SK-N-SH (cell line): ENCODE results near the gene IPO4. TPM values are rescaled to one million over a fixed set of nuclear protein-coding genes. Genes with fewer than 3 reads are reported as not detected.
"Not testable (repeated sequence)": the region's sequence is repeated elsewhere in the genome, so short reads cannot be mapped to it uniquely, and the experiment has no call there.

ENCODE experiments used
- CTCF ChIA-PET: fragments of 300-600, 350-600 bp; formaldehyde crosslinking; extraction: SDS; loops from one replicate; lab custom pipeline; 2021; lab: Yijun Ruan, JAX
- POLR2A ChIA-PET: fragments of 350-600 bp; sonication (Branson Sonifier 250); formaldehyde crosslinking; extraction: SDS; loops from one replicate; lab custom pipeline; 2020; ENCODE audit warnings: antibody characterized with exemption, inconsistent platforms; lab: Yijun Ruan, JAX
- DNase-seq: peaks from one replicate; pipeline ENCODE4 v3.0.0; 2012
- H2AFZ ChIP-seq: fragments of 200-600 bp; sonication (generic); 2 replicates; pipeline ENCODE4 v1.8.1; 2016; ENCODE audit warnings: antibody characterized with exemption, mild to moderate bottlenecking, low read depth
- H3F3A ChIP-seq: fragments of 200-600 bp; sonication (generic); replicated peaks from 2 replicates; pipeline ENCODE3; 2016; ENCODE audit warnings: antibody characterized with exemption, mild to moderate bottlenecking; ENCODE audit not compliant: insufficient read depth
- H3K27ac ChIP-seq, 2 experiments: fragments of 200-500 bp in 1 of 2; fragments of 200-600 bp in 1 of 2; sonication (Bioruptor generic) in 1 of 2; sonication (generic), shearing (Covaris generic) in 1 of 2; 2 replicates each; pipeline versions ENCODE4 v1.5.1 to v1.6.1; 2014 to 2016; ENCODE audit warnings: low read depth in 2 of 2, inconsistent platforms in 1 of 2, low read length in 1 of 2, mild to moderate bottlenecking in 1 of 2, mixed read lengths in 1 of 2
- H3K27me3 ChIP-seq: fragments of 200-600 bp; sonication (generic), shearing (Covaris generic); 2 replicates; pipeline ENCODE4 v1.6.1; 2016; ENCODE audit warnings: mixed run types; ENCODE audit not compliant: insufficient read depth
- H3K36me3 ChIP-seq, 2 experiments: fragments of 200-500 bp in 1 of 2; fragments of 200-600 bp in 1 of 2; sonication (Bioruptor generic) in 1 of 2; sonication (generic) in 1 of 2; replicated peaks in 1 of 2; 2 replicates each; pipeline versions ENCODE3 to v1.5.1; 2014 to 2016; ENCODE audit warnings: low read length in 1 of 2, mild to moderate bottlenecking in 1 of 2; ENCODE audit not compliant: insufficient read depth in 2 of 2, control insufficient read depth in 1 of 2
- H3K4me1 ChIP-seq, 2 experiments: fragments of 200-500 bp in 1 of 2; fragments of 200-600 bp in 1 of 2; sonication (Bioruptor generic) in 1 of 2; sonication (generic), shearing (Covaris generic) in 1 of 2; 2 replicates each; pipeline versions ENCODE4 v1.5.1 to v1.6.1; 2014 to 2016; ENCODE audit warnings: low read depth in 1 of 2, low read length in 1 of 2, mixed run types in 1 of 2; ENCODE audit not compliant: insufficient read depth in 2 of 2, control insufficient read depth in 1 of 2
- H3K4me2 ChIP-seq: fragments of 200-600 bp; sonication (generic), shearing (Covaris generic); 2 replicates; pipeline ENCODE4 v1.6.1; 2017; ENCODE audit warnings: mixed run types
- H3K4me3 ChIP-seq, 2 experiments: fragments of 200-500 bp in 1 of 2; fragments of 200-600 bp in 1 of 2; sonication (Bioruptor generic) in 1 of 2; sonication (generic), shearing (Covaris generic) in 1 of 2; 2 replicates each; pipeline versions ENCODE4 v1.5.1 to v1.8.1; 2014 to 2016; ENCODE audit warnings: low read depth in 2 of 2, inconsistent platforms in 1 of 2, low read length in 1 of 2, mild to moderate bottlenecking in 1 of 2, mixed read lengths in 1 of 2, moderate library complexity in 1 of 2
- H3K79me2 ChIP-seq: fragments of 200-600 bp; sonication (generic); 2 replicates; pipeline ENCODE4 v1.8.1; 2017; ENCODE audit warnings: mild to moderate bottlenecking; ENCODE audit not compliant: insufficient read depth
- H3K9ac ChIP-seq: fragments of 200-600 bp; sonication (generic); 2 replicates; pipeline ENCODE4 v1.6.1; 2017; ENCODE audit warnings: mixed run types
- H3K9me2 ChIP-seq: fragments of 200-600 bp; sonication (generic); 2 replicates; pipeline ENCODE4 v1.6.1; 2017; ENCODE audit warnings: mixed run types
- H3K9me3 ChIP-seq: fragments of 200-600 bp; sonication (generic); 2 replicates; pipeline ENCODE4 v1.6.1; 2017; ENCODE audit warnings: mixed run types, mild to moderate bottlenecking, moderate library complexity
- H4K20me1 ChIP-seq: fragments of 200-600 bp; sonication (generic); 2 replicates; pipeline ENCODE4 v1.6.1; 2017; ENCODE audit warnings: mild to moderate bottlenecking, mixed run types; ENCODE audit not compliant: insufficient read depth
- CHD2 ChIP-seq: fragments of 150-350 bp; IDR thresholded peaks from 2 replicates; pipeline ENCODE4 v1.6.1; 2018; ENCODE audit warnings: low read length; ENCODE audit not compliant: partially characterized antibody
- CTCF ChIP-seq: fragments of 200-600 bp; sonication (generic); IDR thresholded peaks from 2 replicates; pipeline ENCODE4 v1.6.1; 2017; ENCODE audit warnings: antibody characterized with exemption, mild to moderate bottlenecking, moderate library complexity
- FOXJ3 ChIP-seq: sonication (generic); formaldehyde crosslinking; IDR thresholded peaks from 2 replicates; pipeline ENCODE4 v1.5.1; 2020; ENCODE audit warnings: mild to moderate bottlenecking, missing genetic modification reagents
- FOXM1 ChIP-seq: IDR thresholded peaks from 2 replicates; pipeline ENCODE4 v1.4.0; 2012; ENCODE audit warnings: low read depth, mild to moderate bottlenecking
- GATA2 ChIP-seq: sonication (generic); formaldehyde crosslinking; IDR thresholded peaks from 2 replicates; pipeline ENCODE4 v1.5.0; 2020; ENCODE audit warnings: mild to moderate bottlenecking, missing genetic modification reagents
- NRF1 ChIP-seq: IDR thresholded peaks from 2 replicates; pipeline ENCODE4 v1.6.1; 2012; ENCODE audit warnings: low read depth, mild to moderate bottlenecking, low read length
- PBX3 ChIP-seq: IDR thresholded peaks from 2 replicates; pipeline ENCODE4; 2012
- RAD21 ChIP-seq: IDR thresholded peaks from 2 replicates; pipeline ENCODE4 v1.6.1; 2012; ENCODE audit warnings: mild to moderate bottlenecking, low read length
- RFX5 ChIP-seq: IDR thresholded peaks from 2 replicates; pipeline ENCODE4 v1.6.1; 2012; ENCODE audit warnings: mild to moderate bottlenecking, improper control_type of control experiment, low read length
- RXRA ChIP-seq: IDR thresholded peaks from 2 replicates; pipeline ENCODE4 v1.4.0; 2012; ENCODE audit warnings: low read depth, mild to moderate bottlenecking, borderline replicate concordance
- TCF12 ChIP-seq: IDR thresholded peaks from 2 replicates; pipeline ENCODE4 v1.4.0; 2012
- TEAD4 ChIP-seq: IDR thresholded peaks from 2 replicates; pipeline ENCODE4 v1.4.0; 2012; ENCODE audit warnings: mild to moderate bottlenecking, borderline replicate concordance; ENCODE audit not compliant: insufficient read depth
- USF1 ChIP-seq: IDR thresholded peaks from 2 replicates; pipeline ENCODE4 v1.4.0; 2012; ENCODE audit warnings: low read depth, borderline replicate concordance
- USF2 ChIP-seq: fragments of 150-350 bp; IDR thresholded peaks from 2 replicates; pipeline ENCODE4 v1.6.1; 2017; ENCODE audit warnings: antibody characterized with exemption, low read length, low read depth, borderline replicate concordance
- WGBS: methylation state at CpG from one replicate; pipeline ENCODE4 v1.1.6; 2017; ENCODE audit warnings: low lambda C conversion rate; 5-methylcytosine and 5-hydroxymethylcytosine counted together
- polyA plus RNA-seq, 3 experiments: library from polyadenylated mRNA; depleted of rRNA; stranded (reverse); fragments of >200 nt; gene quantifications; 2 replicates each; pipeline ENCODE4 v1.2.3, GENCODE V29; 2012

IPO4 gene
- polyA plus RNA-seq, 1 of the 3 experiments (the other 2 are of a cell fraction) = 61.3 TPM

- TF ChIP-seq FOXM1 = no peak
- no peak for TF ChIP-seq RXRA
- TF ChIP-seq USF2 = no peak
- TF ChIP-seq GATA2 = no peak
- no peak for TF ChIP-seq CHD2
- no peak for TF ChIP-seq CTCF
- TF ChIP-seq USF1 = no peak
- TF ChIP-seq PBX3 = no peak
- no peak for TF ChIP-seq FOXJ3 (CRISPR knock-in tag)
- no peak for TF ChIP-seq TEAD4
- no peak for TF ChIP-seq RFX5
- no peak for TF ChIP-seq RAD21
- TF ChIP-seq NRF1 = no peak
- TF ChIP-seq TCF12 = no peak
- CTCF ChIA-PET = interaction anchor here (1.5 to 2.2 kb wide), 2 partner anchors 23 to 78 kb away, joined by 6 to 12 read pairs; partner anchors contain the start of gene TINF2
- peaks cover 7% of the 10 kb centered on the region; the same call in 1 of the 2 replicates for H4K20me1 ChIP-seq
- peaks cover 11% of the 10 kb centered on the region for H3F3A ChIP-seq
- WGBS = 91% methylated on average over 4 of the region's 4 CpGs
- no peak overlapping the region for H3K4me3 ChIP-seq
- H2AFZ ChIP-seq = no peak overlapping the region
- peaks cover 4 to 11% of the 10 kb centered on the region in 2 experiments; a peak in 2 of 4 replicates for H3K4me1 ChIP-seq
- no peaks in the 10 kb centered on the region for H3K9me2 ChIP-seq
- POLR2A ChIA-PET = interaction anchor here (0.6 to 1.3 kb wide), 2 partner anchors 16 to 19 kb away, joined by 3 to 6 read pairs; no protein-coding TSS in a partner anchor
- no peak for DNase-seq
- H3K9me3 ChIP-seq = no peaks in the 10 kb centered on the region
- no peak overlapping the region for H3K4me2 ChIP-seq
- H3K27ac ChIP-seq = no peak overlapping the region
- peaks cover 9 to 19% of the 10 kb centered on the region in 2 experiments for H3K36me3 ChIP-seq
- H3K27me3 ChIP-seq = no peaks in the 10 kb centered on the region
- H3K9ac ChIP-seq = no peak overlapping the region
- peaks cover 70% of the 10 kb centered on the region for H3K79me2 ChIP-seq
These were observed 30.5 kb upstream of the IPO4 start for GRCh38 chr14:24219080-24219479.

GRCh38 chr14:24216876-24217275 is 28.3 kb upstream of the IPO4 start:
- Histone ChIP-seq H3K79me2 (peaks cover 59% of the 10 kb centered on the region), H3F3A (peaks cover 26% of the 10 kb centered on the region), H3K36me3 (peaks cover 9 to 23% of the 10 kb centered on the region in 2 experiments), H3K4me1 (peaks cover 9 to 17% of the 10 kb centered on the region in 2 experiments; a peak in 3 of 4 replicates)
- H4K20me1 ChIP-seq, H3K9me2 ChIP-seq, H3K9me3 ChIP-seq, H3K9ac ChIP-seq, H2AFZ ChIP-seq, DNase-seq, H3K27ac ChIP-seq, H3K27me3 ChIP-seq, H3K4me2 ChIP-seq, H3K4me3 ChIP-seq, POLR2A ChIA-PET: not testable (repeated sequence)
- WGBS = 100% methylated on average over 1 of the region's 1 CpG
- CTCF ChIA-PET = interaction anchor here (0.9 to 3.8 kb wide), 7 partner anchors 11 to 126 kb away, joined by 3 to 20 read pairs (median 11); partner anchors contain the start of genes IRF9 and TINF2
